ENCODE results near the gene CHCHD10.
A peak's percentile ranks its signal among the peaks of the same experiment; 100 is the strongest.

CHCHD10 gene

GRCh38 chr22:23786752-23787599 is 19.2 kb upstream of the CHCHD10 start, which contains the start of gene SMARCB1:
Gene SMARCB1, plus strand, starts transcription at chr22:23786966. Its CDS starts 204 bp downstream, at chr22:23787170.
- H3K27ac ChIP-seq = peak within 1 kb of the TSS; percentile 98
- TF ChIP-seq CTCF (IDR thresholded peaks at IDR 0.05) (no peak), ZFX (IDR thresholded peaks at IDR 0.05; ENCODE audit: borderline replicate concordance) (no peak)

GRCh38 chr22:23786261-23786710 is 18.5 kb upstream of the CHCHD10 start:
- TF ChIP-seq ZFX (IDR thresholded peaks at IDR 0.05; ENCODE audit: borderline replicate concordance) = no peak
- no peak for TF ChIP-seq CTCF (IDR thresholded peaks at IDR 0.05)
- H3K27ac ChIP-seq = peak overlapping the region; percentile 98

- TF ChIP-seq ZFX (IDR thresholded peaks at IDR 0.05; ENCODE audit: borderline replicate concordance) (no peak), CTCF (IDR thresholded peaks at IDR 0.05) (no peak)
- H3K27ac ChIP-seq = no peak overlapping the region
These were observed 16.5 kb upstream of the CHCHD10 start for GRCh38 chr22:23784215-23784732.

- no peak overlapping the region for H3K27ac ChIP-seq
- TF ChIP-seq CTCF (IDR thresholded peaks at IDR 0.05) (no peak), ZFX (IDR thresholded peaks at IDR 0.05; ENCODE audit: borderline replicate concordance) (no peak)
These were observed 15.7 kb upstream of the CHCHD10 start for GRCh38 chr22:23783265-23784150.

- TF ChIP-seq CTCF (IDR thresholded peaks at IDR 0.05) (no peak), ZFX (IDR thresholded peaks at IDR 0.05; ENCODE audit: borderline replicate concordance) (no peak)
- H3K27ac ChIP-seq = no peak overlapping the region
These were observed 14.9 kb upstream of the CHCHD10 start for GRCh38 chr22:23782703-23783102.

- H3K27ac ChIP-seq = no peak overlapping the region
These were observed 14.5 kb upstream of the CHCHD10 start for GRCh38 chr22:23782252-23782651.

More at GRCh38 chr22:23782252-23782651, 14.5 kb upstream of the CHCHD10 start:
- TF ChIP-seq CTCF (IDR thresholded peaks at IDR 0.05) (no peak), ZFX (IDR thresholded peaks at IDR 0.05; ENCODE audit: borderline replicate concordance) (no peak)

Measured in 22Rv1 (cell line).